ENCODE measurements around the gene ATG12.

GRCh38 chr5:115843444-115844130 lies 2.2 kb upstream of the ATG12 start:
- TF ChIP-seq CTCF (conservative IDR thresholded peaks at IDR 0.05; ENCODE audit: low read length) (no peak), EZH2phosphoT487 (IDR thresholded peaks at IDR 0.05; ENCODE audit: borderline replicate concordance) (no peak)
